ENCODE measurements around the gene ASXL3. TPM values are rescaled to one million over a fixed set of nuclear protein-coding genes. Genes with fewer than 3 reads are reported as not detected.

The ASXL3 gene
- total RNA-seq, 2 donors from 2014 or later, result not detected

Other genes starting within 250 kb of the ASXL3 start
- not detected for gene CCDC178, start 137.5 kb upstream of the ASXL3 start, total RNA-seq